ENCODE data around the gene NPPC. TPM values are rescaled to one million over a fixed set of nuclear protein-coding genes. Genes with fewer than 3 reads are reported as not detected.

The NPPC gene
- total RNA-seq, 1 experiment from 2014 or later = 0.98 TPM

- TF ChIP-seq STAT6 (CRISPR knock-in tag; conservative IDR thresholded peaks at IDR 0.05; ENCODE audit: low read depth) (no peak), E2F5 (CRISPR knock-in tag; IDR thresholded peaks at IDR 0.05) (no peak), ATF6 (CRISPR knock-in tag; IDR thresholded peaks at IDR 0.05) (no peak), ZNF263 (CRISPR knock-in tag; IDR thresholded peaks at IDR 0.05; ENCODE audit: low read depth) (no peak), ESRRA (CRISPR knock-in tag; IDR thresholded peaks at IDR 0.05; ENCODE audit: borderline replicate concordance) (no peak), FOXJ3 (CRISPR knock-in tag; IDR thresholded peaks at IDR 0.05; ENCODE audit: borderline replicate concordance) (no peak), SMAD3 (CRISPR knock-in tag; IDR thresholded peaks at IDR 0.05; ENCODE audit: borderline replicate concordance) (no peak), AR (CRISPR knock-in tag; IDR thresholded peaks at IDR 0.05) (no peak), ERG (CRISPR knock-in tag; IDR thresholded peaks at IDR 0.05) (no peak), CTCF (IDR thresholded peaks at IDR 0.05) (no peak), GRHL2 (CRISPR knock-in tag; IDR thresholded peaks at IDR 0.05; ENCODE audit: insufficient replicate concordance, severe bottlenecking) (no peak), NR2C2 (CRISPR knock-in tag; IDR thresholded peaks at IDR 0.05) (no peak), NFATC4 (CRISPR knock-in tag; IDR thresholded peaks at IDR 0.05) (no peak), RORB (CRISPR knock-in tag; IDR thresholded peaks at IDR 0.05) (no peak), ZBTB21 (CRISPR knock-in tag; IDR thresholded peaks at IDR 0.05; ENCODE audit: borderline replicate concordance) (no peak)
- POLR2A ChIA-PET = no interaction called here
- DNase-seq (ENCODE audit: low spot score) (no peak), ATAC-seq (no peak)
- H3K9me3 Mint-ChIP-seq = no peaks in the 10 kb centered on the region
- H3K4me1 Mint-ChIP-seq = peaks cover 12% of the 10 kb centered on the region
- H3K27ac Mint-ChIP-seq = no peak overlapping the region
- H3K36me3 Mint-ChIP-seq = no peaks in the 10 kb centered on the region
- no peak overlapping the region for H3K4me3 Mint-ChIP-seq
- CTCF ChIA-PET = interaction anchor here (1.0 to 2.3 kb wide), 2 partner anchors 11 to 13 kb away, joined by 3 to 6 read pairs; no protein-coding TSS in a partner anchor
- H3K27me3 Mint-ChIP-seq (ENCODE audit: low read depth) = no peaks in the 10 kb centered on the region
Measured at GRCh38 chr2:231914077-231914690, 12.0 kb downstream of the NPPC start.
